ENCODE data around the gene TMEM212.

GRCh38 chr3:171833789-171834460, 9.2 kb upstream of the TMEM212 start:
- no peak for TF ChIP-seq POLR2A (IDR thresholded peaks at IDR 0.05; ENCODE audit: extremely low read depth, insufficient read length)
- peak; percentile 30 for TF ChIP-seq CTCF (IDR thresholded peaks at IDR 0.05; ENCODE audit: low read depth, low read length)
- TF ChIP-seq, protein P1, sequence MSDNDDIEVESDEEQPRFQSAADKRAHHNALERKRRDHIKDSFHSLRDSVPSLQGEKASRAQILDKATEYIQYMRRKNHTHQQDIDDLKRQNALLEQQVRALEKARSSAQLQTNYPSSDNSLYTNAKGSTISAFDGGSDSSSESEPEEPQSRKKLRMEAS (IDR thresholded peaks at IDR 0.05; ENCODE audit: low read depth, low read length): no peak

All from NB4 (cell line).